Neural cell (in vitro differentiated cells): ENCODE results near the gene GDPD3. TPM values are rescaled to one million over a fixed set of nuclear protein-coding genes. Genes with fewer than 3 reads are reported as not detected.

ENCODE experiments used
- H2AFZ ChIP-seq: fragments of 200-600, 300-800 bp; sonication (generic), shearing (Covaris generic); 2 replicates; pipeline ENCODE4 v1.6.0; 2014; ENCODE audit warnings: low read depth, mild to moderate bottlenecking, antibody characterized with exemption, low read length, moderate library complexity
- H3F3A ChIP-seq: fragments of 200-600 bp; shearing (Covaris generic); 2 replicates; pipeline ENCODE4 v1.6.1; 2016; ENCODE audit warnings: mild to moderate bottlenecking, moderate library complexity, mixed read lengths, antibody characterized with exemption, low read length; ENCODE audit not compliant: insufficient read depth, poor library complexity, severe bottlenecking
- H3K27ac ChIP-seq: fragments of 200-600, 300-800 bp; sonication (generic), shearing (Covaris generic); 2 replicates; pipeline ENCODE4 v1.5.1; 2014; ENCODE audit warnings: mild to moderate bottlenecking, low read length, moderate library complexity
- H3K27me3 ChIP-seq: fragments of 300-800, 200-600 bp; sonication (generic), shearing (Covaris generic); 2 replicates; pipeline ENCODE4 v1.6.0; 2014; ENCODE audit warnings: mild to moderate bottlenecking, low read depth, low read length, moderate library complexity; ENCODE audit not compliant: insufficient read depth
- H3K36me3 ChIP-seq: fragments of 300-800, 200-600 bp; sonication (generic), shearing (Covaris generic); 2 replicates; pipeline ENCODE4 v1.5.1; 2014; ENCODE audit warnings: mild to moderate bottlenecking, antibody characterized with exemption, low read length, moderate library complexity; ENCODE audit not compliant: insufficient read depth
- H3K4me2 ChIP-seq: fragments of 300-800, 200-600 bp; sonication (generic), shearing (Covaris generic); 2 replicates; pipeline ENCODE4 v1.6.0; 2014; ENCODE audit warnings: mild to moderate bottlenecking, low read length
- H3K4me3 ChIP-seq: fragments of 300-800, 200-600 bp; sonication (generic), shearing (Covaris generic); 2 replicates; pipeline ENCODE4 v1.5.1; 2014; ENCODE audit warnings: mild to moderate bottlenecking, low read length, moderate library complexity
- H3K79me2 ChIP-seq: fragments of 200-600 bp; shearing (Covaris generic); replicated peaks from 2 replicates; pipeline ENCODE4 v1.6.0; 2014; ENCODE audit warnings: mild to moderate bottlenecking, low read length, moderate library complexity; ENCODE audit not compliant: insufficient read depth
- H3K9ac ChIP-seq: fragments of 300-800, 200-600 bp; sonication (generic), shearing (Covaris generic); 2 replicates; pipeline ENCODE4 v1.6.1; 2016; ENCODE audit warnings: mild to moderate bottlenecking, low read length, mixed read lengths
- H3K9me2 ChIP-seq: fragments of 200-600 bp; shearing (Covaris generic); 2 replicates; pipeline ENCODE4 v1.6.1; 2016; ENCODE audit warnings: mild to moderate bottlenecking, low read length, mixed read lengths; ENCODE audit not compliant: insufficient read depth
- H3K9me3 ChIP-seq: fragments of 200-600, 300-800 bp; sonication (generic), shearing (Covaris generic); 2 replicates; pipeline ENCODE4 v1.6.1; 2016; ENCODE audit warnings: mild to moderate bottlenecking, mixed run types, low read length, moderate library complexity, mixed read lengths
- H4K20me1 ChIP-seq: fragments of 200-600 bp; shearing (Covaris generic); 2 replicates; pipeline ENCODE4 v1.6.1; 2016; ENCODE audit warnings: mild to moderate bottlenecking, mixed run types; ENCODE audit not compliant: insufficient read depth
- CTCF ChIP-seq: fragments of 450-650 bp; IDR thresholded peaks from 2 replicates; pipeline ENCODE4 v1.5.1; 2014; ENCODE audit warnings: antibody characterized with exemption, mild to moderate bottlenecking, moderate library complexity; ENCODE audit not compliant: poor library complexity, severe bottlenecking
- EP300 ChIP-seq: fragments of 450-650 bp; conservative IDR thresholded peaks from 2 replicates; pipeline ENCODE4 v1.6.1; 2014; ENCODE audit warnings: antibody characterized with exemption, mild to moderate bottlenecking, moderate library complexity; ENCODE audit not compliant: poor library complexity, severe bottlenecking
- EZH2 ChIP-seq: fragments of 200-600, 300-800 bp; shearing (Covaris generic), sonication (generic); IDR thresholded peaks from 2 replicates; pipeline ENCODE4 v1.6.1; 2014; ENCODE audit warnings: antibody characterized with exemption, low read length, borderline replicate concordance, mild to moderate bottlenecking; ENCODE audit not compliant: insufficient read depth, poor library complexity, severe bottlenecking
- MXI1 ChIP-seq: fragments of 450-650 bp; conservative IDR thresholded peaks from 2 replicates; pipeline ENCODE4 v1.6.1; 2014; ENCODE audit warnings: antibody characterized with exemption, mild to moderate bottlenecking; ENCODE audit not compliant: poor library complexity, severe bottlenecking
- POLR2AphosphoS5 ChIP-seq: IDR thresholded peaks from 2 replicates; pipeline ENCODE4 v1.6.1; 2012
- RAD21 ChIP-seq: fragments of 450-650 bp; conservative IDR thresholded peaks from 2 replicates; pipeline ENCODE4 v1.6.1; 2014; ENCODE audit warnings: antibody characterized with exemption, mild to moderate bottlenecking, moderate library complexity
- REST ChIP-seq: IDR thresholded peaks from 2 replicates; pipeline ENCODE4 v1.6.1; 2012; ENCODE audit warnings: borderline replicate concordance
- SMC3 ChIP-seq: fragments of 450-650 bp; conservative IDR thresholded peaks from 2 replicates; pipeline ENCODE4 v1.6.1; 2014; ENCODE audit warnings: antibody characterized with exemption, mild to moderate bottlenecking, moderate library complexity; ENCODE audit not compliant: poor library complexity
- TAF1 ChIP-seq: IDR thresholded peaks from 2 replicates; pipeline ENCODE4 v1.6.1; 2012; ENCODE audit warnings: low read depth
- polyA plus RNA-seq: library from polyadenylated mRNA; depleted of rRNA; stranded (reverse); fragments of >200 nt; gene quantifications from 2 replicates; pipeline ENCODE4 v1.2.3, GENCODE V29; 2014

Gene GDPD3
- polyA plus RNA-seq, 1 donor from 2014 or later, result 2.7 TPM

- Histone ChIP-seq H3K4me3 (no peak overlapping the region), H3K27me3 (no peaks in the 10 kb centered on the region), H3F3A (no peaks in the 10 kb centered on the region), H3K79me2 (no peaks in the 10 kb centered on the region), H3K9ac (no peak overlapping the region), H3K4me2 (no peak overlapping the region), H4K20me1 (no peaks in the 10 kb centered on the region), H3K27ac (no peak overlapping the region), H3K9me2 (no peaks in the 10 kb centered on the region), H2AFZ (no peak overlapping the region), H3K9me3 (no peaks in the 10 kb centered on the region), H3K36me3 (no peaks in the 10 kb centered on the region)
- TF ChIP-seq RAD21 (no peak), EP300 (no peak), SMC3 (no peak), REST (no peak), CTCF (no peak), TAF1 (no peak), MXI1 (no peak), POLR2AphosphoS5 (no peak), EZH2 (no peak)
Measured at GRCh38 chr16:30117768-30118167, 4.4 kb upstream of the GDPD3 start.

- TF ChIP-seq TAF1 (no peak), POLR2AphosphoS5 (no peak), EZH2 (no peak)
- no peaks in the 10 kb centered on the region for H3K36me3 ChIP-seq
- no peaks in the 10 kb centered on the region for H3K9me3 ChIP-seq
Measured at GRCh38 chr16:30116291-30117207, 3.2 kb upstream of the GDPD3 start.

More at GRCh38 chr16:30116291-30117207, 3.2 kb upstream of the GDPD3 start:
- Histone ChIP-seq H3K9ac (no peak overlapping the region), H3K9me2 (no peaks in the 10 kb centered on the region), H3K79me2 (no peaks in the 10 kb centered on the region), H3K4me3 (no peak overlapping the region), H3K27ac (no peak overlapping the region), H3F3A (no peaks in the 10 kb centered on the region), H3K27me3 (no peaks in the 10 kb centered on the region), H3K4me2 (no peak overlapping the region), H2AFZ (no peak overlapping the region), H4K20me1 (no peaks in the 10 kb centered on the region)
